Measurements from ENCODE around the gene GRB10. TPM values are rescaled to one million over a fixed set of nuclear protein-coding genes. Genes with fewer than 3 reads are reported as not detected.
A peak's percentile ranks its signal among the peaks of the same experiment; 100 is the strongest.

GRB10 gene
- total and polyA plus RNA-seq, 5 donors from 2014 or later = 0.25 to 2.3 TPM; not detected in 3

DNA sequence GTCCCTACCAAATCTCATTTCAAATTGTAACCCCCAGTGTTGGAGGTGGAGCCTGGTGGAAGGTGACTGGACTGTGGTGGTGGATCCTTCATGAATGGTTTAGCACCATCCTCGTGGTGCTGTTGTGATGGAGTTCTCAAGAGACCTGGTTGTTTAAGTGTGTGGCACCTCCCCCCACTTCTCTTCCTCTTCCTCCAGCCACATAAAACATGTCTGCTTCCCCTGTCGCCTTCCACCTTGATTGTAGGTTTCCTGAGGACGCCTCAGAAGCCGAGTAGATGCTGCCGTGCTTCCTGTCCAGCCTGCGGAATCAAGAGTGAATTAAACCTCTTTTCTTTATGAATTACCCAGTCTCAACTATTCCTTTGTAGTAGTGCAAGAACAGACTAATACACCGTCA, 21.0 kb downstream of the GRB10 start:
- Mint-ChIP-seq H3K4me3 (peak overlapping the region in 1 of 4 donors; percentile 63), H3K36me3 (peaks cover 4% of the 10 kb centered on the region), H3K4me1 (peaks cover 0 to 14% (median 4%) of the 10 kb centered on the region in 4 donors), H3K9me3 (peaks cover 0 to 3% (median 0%) of the 10 kb centered on the region in 7 donors), H3K27ac (no peak overlapping the region), H3K27me3 (peaks cover 14% of the 10 kb centered on the region)
- Histone ChIP-seq H3K4me3 (ENCODE audit: low read depth, low read length) (no peak overlapping the region), H3K9me3 (ENCODE audit: control insufficient read depth in 2 of 2, low read length in 2 of 2) (no peaks in the 10 kb centered on the region), H3K36me3 (ENCODE audit: control insufficient read depth, insufficient read depth, low read length) (no peaks in the 10 kb centered on the region), H3K27ac (ENCODE audit: insufficient read depth, low read length, poor library complexity, severe bottlenecking) (no peak overlapping the region), H3K27me3 (ENCODE audit: control insufficient read depth, insufficient read depth, low read length) (no peaks in the 10 kb centered on the region), H3K4me1 (ENCODE audit: control insufficient read depth, insufficient read depth, low read length, poor library complexity, severe bottlenecking) (no peaks in the 10 kb centered on the region)
- DNase-seq (peak in 1 of 3 donors; percentile 19), ATAC-seq (ENCODE audit: low read depth in 2 of 2) (no peak)

DNA sequence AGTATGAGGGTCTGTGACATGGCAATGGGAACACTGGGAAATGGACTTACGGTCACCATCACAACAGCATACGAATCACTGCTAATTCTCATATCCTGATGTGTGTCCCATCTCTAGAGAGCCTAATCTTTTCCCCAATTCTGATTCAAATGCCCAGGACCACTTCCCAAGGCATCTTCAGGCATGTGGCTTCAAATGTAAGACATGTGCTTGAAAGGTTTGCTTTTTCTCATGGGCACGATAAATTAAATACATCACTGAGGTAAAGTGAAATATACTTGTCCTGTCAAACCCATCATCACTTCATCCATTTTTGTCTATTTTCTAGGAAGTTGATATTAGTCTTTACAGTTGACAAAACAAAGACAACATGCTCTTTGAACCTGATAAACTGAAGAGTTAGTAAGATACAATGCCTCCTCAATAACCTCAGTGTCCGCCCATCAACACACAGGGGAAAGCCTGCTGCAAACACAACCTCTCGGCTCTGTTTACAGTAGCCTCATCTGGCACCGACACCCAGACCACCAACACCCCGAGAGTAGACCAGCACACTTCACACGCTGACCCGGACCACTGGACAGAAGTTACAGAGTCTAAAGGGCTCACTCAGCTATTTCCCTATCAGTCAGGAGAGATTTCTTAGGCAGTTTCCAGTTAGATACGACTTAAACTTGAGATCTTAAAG, 24.8 kb downstream of the GRB10 start:
- Mint-ChIP-seq H3K9me3 (no peaks in the 10 kb centered on the region), H3K27me3 (peaks cover 10% of the 10 kb centered on the region), H3K4me1 (peaks cover 0 to 14% (median 4%) of the 10 kb centered on the region in 4 donors), H3K36me3 (peaks cover 4% of the 10 kb centered on the region), H3K4me3 (no peak overlapping the region), H3K27ac (no peak overlapping the region)
- no peak for DNase-seq
- H3K4me3 ChIP-seq (ENCODE audit: low read depth, low read length) = no peak overlapping the region
- H3K4me1 ChIP-seq (ENCODE audit: control insufficient read depth, insufficient read depth, low read length, poor library complexity, severe bottlenecking) = no peaks in the 10 kb centered on the region
- no peaks in the 10 kb centered on the region for H3K27me3 ChIP-seq (ENCODE audit: control insufficient read depth, insufficient read depth, low read length)
- H3K27ac ChIP-seq (ENCODE audit: insufficient read depth, low read length, poor library complexity, severe bottlenecking) = no peak overlapping the region
- H3K36me3 ChIP-seq (ENCODE audit: control insufficient read depth, insufficient read depth, low read length) = no peaks in the 10 kb centered on the region
- H3K9me3 ChIP-seq (ENCODE audit: control insufficient read depth in 2 of 2, low read length in 2 of 2) = no peaks in the 10 kb centered on the region
- ATAC-seq (ENCODE audit: low read depth in 2 of 2) = no peak

DNA sequence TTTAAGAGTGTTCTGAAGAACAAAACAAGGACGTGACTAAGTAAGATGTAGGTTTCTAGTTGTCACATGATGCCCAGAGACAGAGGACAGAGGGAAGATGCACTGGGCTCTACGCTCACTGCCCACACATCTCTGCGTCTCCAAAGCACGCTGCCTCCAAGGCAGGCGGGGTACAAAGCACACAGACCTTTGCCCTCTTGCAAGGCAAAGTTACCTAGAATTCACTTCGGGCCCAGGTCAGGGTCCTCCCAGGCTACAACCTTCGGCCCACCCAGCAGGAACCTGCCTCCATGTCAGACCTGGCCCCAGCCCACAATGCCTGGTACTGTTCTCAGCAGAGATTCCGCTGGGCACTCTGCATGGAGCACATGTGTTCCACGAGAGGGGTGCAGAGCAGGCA, 26.5 kb downstream of the GRB10 start:
- H3K27me3 ChIP-seq (ENCODE audit: control insufficient read depth, insufficient read depth, low read length) = no peaks in the 10 kb centered on the region
- Mint-ChIP-seq H3K27ac (no peak overlapping the region), H3K4me3 (no peak overlapping the region), H3K36me3 (no peaks in the 10 kb centered on the region), H3K9me3 (no peaks in the 10 kb centered on the region), H3K27me3 (peaks cover 9% of the 10 kb centered on the region), H3K4me1 (peaks cover 0 to 4% (median 1%) of the 10 kb centered on the region in 4 donors)
- no peaks in the 10 kb centered on the region for H3K9me3 ChIP-seq (ENCODE audit: control insufficient read depth in 2 of 2, low read length in 2 of 2)
- H3K4me3 ChIP-seq (ENCODE audit: low read depth, low read length) = no peak overlapping the region
- H3K4me1 ChIP-seq (ENCODE audit: control insufficient read depth, insufficient read depth, low read length, poor library complexity, severe bottlenecking) = no peaks in the 10 kb centered on the region
- ATAC-seq (ENCODE audit: low read depth in 2 of 2) = no peak
- H3K27ac ChIP-seq (ENCODE audit: insufficient read depth, low read length, poor library complexity, severe bottlenecking) = no peak overlapping the region
- no peak for DNase-seq
- no peaks in the 10 kb centered on the region for H3K36me3 ChIP-seq (ENCODE audit: control insufficient read depth, insufficient read depth, low read length)

DNA sequence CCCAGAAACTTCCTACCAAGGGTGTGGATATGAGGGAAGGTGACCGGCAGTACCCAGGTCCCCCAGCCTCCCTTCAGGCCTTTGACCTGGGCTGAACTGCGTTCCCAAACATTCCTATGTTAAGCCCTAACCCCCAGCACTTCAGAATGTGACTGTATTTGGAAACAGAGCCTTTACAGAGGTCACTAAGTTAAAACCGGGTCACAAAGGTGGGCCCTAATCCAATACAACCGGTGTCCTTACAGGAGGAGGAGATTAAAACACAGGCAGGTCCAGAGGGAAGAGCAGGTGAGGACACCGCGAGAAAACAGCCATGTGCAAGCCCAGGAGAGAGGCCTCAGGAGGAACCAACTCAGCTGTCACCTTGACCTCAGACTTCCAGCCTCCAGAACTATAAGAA, 28.0 kb downstream of the GRB10 start:
- H3K4me3 ChIP-seq (ENCODE audit: low read depth, low read length) = no peak overlapping the region
- DNase-seq (no peak), ATAC-seq (ENCODE audit: low read depth in 2 of 2) (no peak)
- no peak overlapping the region for H3K27ac Mint-ChIP-seq
- H3K9me3 Mint-ChIP-seq = no peaks in the 10 kb centered on the region
- H3K9me3 ChIP-seq (ENCODE audit: control insufficient read depth in 2 of 2, low read length in 2 of 2) = no peaks in the 10 kb centered on the region
- H3K4me3 Mint-ChIP-seq = no peak overlapping the region
- H3K27me3 ChIP-seq (ENCODE audit: control insufficient read depth, insufficient read depth, low read length) = no peaks in the 10 kb centered on the region
- no peak overlapping the region for H3K27ac ChIP-seq (ENCODE audit: insufficient read depth, low read length, poor library complexity, severe bottlenecking)
- H3K4me1 Mint-ChIP-seq = no peaks in the 10 kb centered on the region
- H3K27me3 Mint-ChIP-seq = peaks cover 5% of the 10 kb centered on the region
- H3K4me1 ChIP-seq (ENCODE audit: control insufficient read depth, insufficient read depth, low read length, poor library complexity, severe bottlenecking) = no peaks in the 10 kb centered on the region
- H3K36me3 ChIP-seq (ENCODE audit: control insufficient read depth, insufficient read depth, low read length) = no peaks in the 10 kb centered on the region
- H3K36me3 Mint-ChIP-seq = no peaks in the 10 kb centered on the region

DNA sequence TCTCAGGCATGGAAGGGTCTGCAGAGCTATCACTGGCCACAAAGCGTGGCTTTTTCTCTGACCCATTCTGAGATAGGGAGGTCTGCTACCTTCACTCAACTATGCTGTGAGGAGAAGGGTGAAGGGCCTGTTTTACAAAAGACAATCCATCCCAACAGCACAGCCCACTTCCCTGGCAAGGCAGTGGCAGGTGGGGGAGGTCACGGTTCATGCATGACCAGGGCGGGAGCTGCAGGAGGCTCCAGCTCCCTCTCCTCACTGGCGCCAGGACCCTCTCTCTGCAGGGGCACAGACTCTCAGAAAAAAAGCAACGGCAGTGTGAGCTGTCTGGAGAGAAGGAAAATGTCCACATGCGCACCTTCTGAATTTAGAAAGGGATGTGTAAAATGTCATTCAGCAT, 28.5 kb downstream of the GRB10 start:
- peaks cover 5% of the 10 kb centered on the region for H3K27me3 Mint-ChIP-seq
- Histone ChIP-seq H3K27ac (ENCODE audit: insufficient read depth, low read length, poor library complexity, severe bottlenecking) (no peak overlapping the region), H3K9me3 (ENCODE audit: control insufficient read depth in 2 of 2, low read length in 2 of 2) (no peaks in the 10 kb centered on the region), H3K4me3 (ENCODE audit: low read depth, low read length) (no peak overlapping the region), H3K27me3 (ENCODE audit: control insufficient read depth, insufficient read depth, low read length) (no peaks in the 10 kb centered on the region), H3K4me1 (ENCODE audit: control insufficient read depth, insufficient read depth, low read length, poor library complexity, severe bottlenecking) (no peaks in the 10 kb centered on the region), H3K36me3 (ENCODE audit: control insufficient read depth, insufficient read depth, low read length) (no peaks in the 10 kb centered on the region)
- no peaks in the 10 kb centered on the region for H3K36me3 Mint-ChIP-seq
- ATAC-seq (ENCODE audit: low read depth in 2 of 2) (no peak), DNase-seq (no peak)
- no peaks in the 10 kb centered on the region for H3K9me3 Mint-ChIP-seq
- no peak overlapping the region for H3K4me3 Mint-ChIP-seq
- H3K27ac Mint-ChIP-seq = no peak overlapping the region
- H3K4me1 Mint-ChIP-seq = no peaks in the 10 kb centered on the region

DNA sequence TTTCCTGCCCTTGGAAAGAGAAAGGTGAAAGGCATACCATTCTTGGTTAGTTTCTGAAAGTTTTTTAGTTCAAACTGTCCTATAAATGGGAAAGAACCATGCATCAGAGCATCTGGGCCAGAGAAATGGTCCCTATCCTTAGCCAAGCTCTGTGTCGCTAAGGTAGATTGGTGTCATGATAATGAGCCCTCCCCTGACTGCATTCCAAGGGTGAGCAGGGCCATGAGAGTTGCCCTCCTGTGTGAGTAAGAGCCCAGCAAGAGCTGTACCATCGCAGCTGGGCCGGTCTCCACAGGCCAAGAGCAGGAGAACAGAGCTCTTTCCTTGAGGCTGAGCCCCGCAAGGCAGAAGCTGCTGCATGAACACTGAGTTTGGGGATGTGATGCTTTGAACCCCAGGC, 30.3 kb downstream of the GRB10 start:
- H3K4me1 Mint-ChIP-seq = no peaks in the 10 kb centered on the region
- no peaks in the 10 kb centered on the region for H3K36me3 ChIP-seq (ENCODE audit: control insufficient read depth, insufficient read depth, low read length)
- H3K9me3 ChIP-seq (ENCODE audit: control insufficient read depth in 2 of 2, low read length in 2 of 2) = no peaks in the 10 kb centered on the region
- DNase-seq (no peak), ATAC-seq (ENCODE audit: low read depth in 2 of 2) (no peak)
- H3K36me3 Mint-ChIP-seq = no peaks in the 10 kb centered on the region
- H3K4me1 ChIP-seq (ENCODE audit: control insufficient read depth, insufficient read depth, low read length, poor library complexity, severe bottlenecking) = no peaks in the 10 kb centered on the region
- peaks cover 5% of the 10 kb centered on the region for H3K27me3 Mint-ChIP-seq
- no peak overlapping the region for H3K27ac Mint-ChIP-seq
- no peaks in the 10 kb centered on the region for H3K9me3 Mint-ChIP-seq
- no peak overlapping the region for H3K4me3 ChIP-seq (ENCODE audit: low read depth, low read length)
- no peak overlapping the region for H3K27ac ChIP-seq (ENCODE audit: insufficient read depth, low read length, poor library complexity, severe bottlenecking)
- H3K4me3 Mint-ChIP-seq = no peak overlapping the region
- H3K27me3 ChIP-seq (ENCODE audit: control insufficient read depth, insufficient read depth, low read length) = no peaks in the 10 kb centered on the region

DNA sequence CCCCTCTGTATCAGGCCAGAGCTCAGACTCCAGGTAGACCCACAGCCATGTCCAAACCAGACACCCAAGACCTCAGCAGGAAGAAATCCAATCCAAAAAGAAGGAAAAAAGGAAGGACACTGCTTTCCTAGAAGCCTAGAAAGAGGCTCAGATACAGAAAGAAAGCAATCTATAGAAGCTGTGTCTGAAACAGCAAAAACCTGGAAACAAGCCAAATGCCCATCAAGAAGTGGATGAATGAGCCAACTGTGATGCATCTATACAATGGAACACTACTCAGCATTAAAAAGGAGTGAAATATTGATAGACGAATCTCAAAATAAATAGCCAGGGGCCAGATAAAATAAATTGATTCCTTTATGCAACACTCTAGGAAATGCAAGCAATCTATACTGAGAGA, 31.6 kb downstream of the GRB10 start:
- no peaks in the 10 kb centered on the region for H3K36me3 ChIP-seq (ENCODE audit: control insufficient read depth, insufficient read depth, low read length)
- DNase-seq = no peak
- H3K36me3 Mint-ChIP-seq = no peaks in the 10 kb centered on the region
- H3K9me3 Mint-ChIP-seq = no peaks in the 10 kb centered on the region
- no peak overlapping the region for H3K27ac ChIP-seq (ENCODE audit: insufficient read depth, low read length, poor library complexity, severe bottlenecking)
- H3K4me1 ChIP-seq (ENCODE audit: control insufficient read depth, insufficient read depth, low read length, poor library complexity, severe bottlenecking) = no peaks in the 10 kb centered on the region
- no peak for ATAC-seq (ENCODE audit: low read depth in 2 of 2)
- no peaks in the 10 kb centered on the region for H3K27me3 ChIP-seq (ENCODE audit: control insufficient read depth, insufficient read depth, low read length)
- H3K4me3 ChIP-seq (ENCODE audit: low read depth, low read length) = no peak overlapping the region
- H3K27ac Mint-ChIP-seq = no peak overlapping the region
- H3K9me3 ChIP-seq (ENCODE audit: control insufficient read depth in 2 of 2, low read length in 2 of 2) = no peaks in the 10 kb centered on the region
- no peaks in the 10 kb centered on the region for H3K4me1 Mint-ChIP-seq
- no peak overlapping the region for H3K4me3 Mint-ChIP-seq
- peaks cover 11% of the 10 kb centered on the region for H3K27me3 Mint-ChIP-seq

DNA sequence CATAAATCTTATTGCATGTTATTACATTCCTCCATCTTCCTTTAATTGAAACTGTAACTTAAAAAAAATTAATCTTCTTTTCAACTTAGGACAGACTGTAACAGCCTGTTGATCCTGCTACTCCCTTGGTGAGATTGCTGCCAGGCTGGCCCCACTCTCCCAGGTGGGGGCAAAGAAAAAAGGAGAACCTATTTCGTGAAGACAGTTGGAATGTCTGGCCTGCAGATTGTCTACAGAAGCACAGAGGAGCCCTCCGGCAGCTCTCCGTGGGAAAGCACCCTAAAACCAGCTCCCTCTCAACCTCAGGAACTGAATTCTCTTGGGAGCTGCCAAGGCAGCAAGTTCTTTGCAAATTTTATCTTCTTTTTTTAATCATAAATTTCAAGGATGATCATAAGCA, 32.8 kb downstream of the GRB10 start:
- Histone ChIP-seq H3K27me3 (ENCODE audit: control insufficient read depth, insufficient read depth, low read length) (no peaks in the 10 kb centered on the region), H3K4me1 (ENCODE audit: control insufficient read depth, insufficient read depth, low read length, poor library complexity, severe bottlenecking) (no peaks in the 10 kb centered on the region), H3K36me3 (ENCODE audit: control insufficient read depth, insufficient read depth, low read length) (no peaks in the 10 kb centered on the region), H3K27ac (ENCODE audit: insufficient read depth, low read length, poor library complexity, severe bottlenecking) (no peak overlapping the region), H3K4me3 (ENCODE audit: low read depth, low read length) (no peak overlapping the region), H3K9me3 (ENCODE audit: control insufficient read depth in 2 of 2, low read length in 2 of 2) (no peaks in the 10 kb centered on the region)
- Mint-ChIP-seq H3K9me3 (no peaks in the 10 kb centered on the region), H3K36me3 (no peaks in the 10 kb centered on the region), H3K27me3 (peaks cover 14% of the 10 kb centered on the region), H3K4me1 (no peaks in the 10 kb centered on the region), H3K27ac (no peak overlapping the region), H3K4me3 (no peak overlapping the region)
- ATAC-seq (ENCODE audit: low read depth in 2 of 2) (no peak), DNase-seq (no peak)
